Measurements from ENCODE around the gene ARID1A.

GRCh38 chr1:26730695-26731094 lies 34.9 kb downstream of the ARID1A start:
- TF ChIP-seq POLR2A (IDR thresholded peaks at IDR 0.05) = no peak
- TF ChIP-seq CTCF (IDR thresholded peaks at IDR 0.05) = no peak
